ENCODE data around the gene RIMS3. TPM values are rescaled to one million over a fixed set of nuclear protein-coding genes. Genes with fewer than 3 reads are reported as not detected.
A peak's percentile ranks its signal among the peaks of the same experiment; 100 is the strongest.

Gene RIMS3
- total and polyA plus RNA-seq, 5 donors, result 1.5 to 4.8 (median 4.4) TPM

DNA sequence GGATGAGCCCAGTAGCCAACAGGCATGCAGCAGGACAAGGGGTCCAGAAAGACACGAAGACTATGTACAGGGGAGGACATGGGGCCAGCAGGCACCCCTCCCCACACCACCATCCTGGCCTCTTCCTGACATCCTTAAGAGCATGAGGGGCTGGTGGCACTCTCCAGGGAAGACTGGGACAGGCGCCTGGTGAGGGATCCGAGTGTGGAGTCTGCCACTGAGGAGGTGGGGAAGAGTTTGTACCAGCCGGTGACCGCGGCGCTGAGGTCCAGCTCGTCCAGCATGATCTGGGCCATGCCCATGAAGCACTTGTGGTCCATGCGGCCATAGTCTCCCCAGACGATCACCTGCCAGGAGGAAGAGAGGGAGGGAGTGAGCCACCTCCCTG is 39.1 kb downstream of the RIMS3 start:
- intact Hi-C loops (cut with DNase I), result loop anchor here in 3 of 4 donors (5.0 to 10.0 kb wide), 3 partner anchors 41 to 328 kb away; partner anchors contain the start of gene RIMS3 (in 2 of the 3)

DNA sequence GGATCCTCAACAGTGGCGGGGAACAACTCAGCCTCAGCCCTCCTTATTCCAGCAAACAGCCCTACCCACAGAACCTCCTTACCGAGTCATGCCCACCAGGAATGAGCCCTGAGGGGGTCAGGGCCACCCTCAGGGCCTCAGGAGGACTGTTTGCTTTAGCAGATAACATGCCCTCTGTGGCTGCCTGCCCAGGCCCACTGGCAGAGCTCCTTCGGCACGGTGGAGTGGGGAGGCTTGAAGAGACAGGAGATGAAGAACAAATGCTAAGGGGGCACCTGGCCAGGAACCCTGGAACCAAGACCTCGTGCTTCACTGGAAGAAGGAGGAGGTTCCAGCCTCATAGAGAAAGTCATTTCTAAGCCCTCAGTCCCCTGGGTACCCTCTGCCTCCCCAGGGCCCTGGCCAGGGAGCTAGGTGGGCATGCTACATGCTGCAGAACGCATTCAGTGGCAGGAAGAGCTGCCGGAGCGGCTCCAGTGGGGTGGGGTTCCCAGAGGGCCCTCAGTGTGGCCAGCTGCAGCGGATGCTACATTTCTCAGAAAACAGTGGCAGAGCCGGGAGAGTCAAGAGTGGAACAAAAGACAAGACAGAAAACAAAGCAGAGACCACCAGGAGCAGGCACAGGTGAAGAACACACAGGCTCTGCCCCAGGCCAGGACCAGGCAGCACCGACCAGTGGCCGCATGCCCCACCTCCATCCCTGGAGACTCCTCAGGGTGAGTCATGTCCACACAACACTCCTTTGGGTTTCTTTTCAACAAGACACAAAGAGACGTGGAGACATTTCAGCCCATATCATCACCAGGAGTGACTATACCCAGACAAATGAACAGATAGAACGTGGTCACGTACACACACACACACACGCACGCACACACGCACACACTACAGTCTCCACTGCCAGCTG is 39.8 kb downstream of the RIMS3 start:
- intact Hi-C loops (cut with DNase I), result loop anchor here in 3 of 4 donors (5.0 to 10.0 kb wide), 3 partner anchors 42 to 329 kb away; partner anchors contain the start of gene RIMS3 (in 2 of the 3)
- no peaks in the 10 kb centered on the region for H3K27me3 ChIP-seq (ENCODE audit: control insufficient read depth, insufficient read depth)
- ATAC-seq, result no peak

More for the DNA sequence above, 39.1 kb downstream of the RIMS3 start:
- no peaks in the 10 kb centered on the region for H3K9me3 ChIP-seq (ENCODE audit: control insufficient read depth, low read length)
- ATAC-seq, result no peak
- 91% methylated on average over 10 of the region's 10 CpGs for WGBS
- H3K4me3 ChIP-seq (ENCODE audit: low read length), result no peak overlapping the region
- H3K27ac ChIP-seq (ENCODE audit: low read length), result no peak overlapping the region
- H3K4me1 ChIP-seq (ENCODE audit: control insufficient read depth, insufficient read depth, low read length), result no peaks in the 10 kb centered on the region
- H3K27me3 ChIP-seq (ENCODE audit: control insufficient read depth, insufficient read depth), result no peaks in the 10 kb centered on the region
- no peak for DNase-seq

DNA sequence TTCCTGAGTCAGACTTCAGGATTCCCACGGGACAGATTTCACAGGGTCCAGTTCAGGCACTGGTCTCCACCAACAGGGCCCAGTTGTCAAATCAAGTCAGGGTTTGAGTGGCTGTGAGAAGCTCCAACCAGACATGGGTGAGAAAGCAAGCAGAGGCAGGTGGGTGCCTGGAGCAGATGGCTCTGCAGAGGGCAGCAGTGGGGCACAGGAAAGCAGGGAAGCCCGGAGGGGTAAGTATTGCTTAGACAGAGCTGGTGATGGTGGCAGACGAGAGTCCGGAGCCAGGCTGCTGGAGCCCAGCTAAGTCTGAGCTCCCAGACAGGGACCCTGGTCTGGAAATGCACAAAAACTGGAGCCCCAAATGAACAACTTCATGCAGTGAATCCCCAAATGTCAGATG is 40.4 kb downstream of the RIMS3 start:
- H3K27me3 ChIP-seq (ENCODE audit: control insufficient read depth, insufficient read depth), result no peaks in the 10 kb centered on the region
- 55% methylated on average over 4 of the region's 4 CpGs for WGBS
- no peaks in the 10 kb centered on the region for H3K9me3 ChIP-seq (ENCODE audit: control insufficient read depth, low read length)
- H3K4me1 ChIP-seq (ENCODE audit: control insufficient read depth, insufficient read depth, low read length), result no peaks in the 10 kb centered on the region
- H3K27ac ChIP-seq (ENCODE audit: low read length), result no peak overlapping the region
- H3K4me3 ChIP-seq (ENCODE audit: low read length), result no peak overlapping the region
- ATAC-seq (peak; percentile 56 to 60), DNase-seq (peak; percentile 31 to 69 (median 61))
- intact Hi-C loops (cut with DNase I), result loop anchor here in 3 of 4 donors (5.0 to 10.0 kb wide), 3 partner anchors 42 to 330 kb away; partner anchors contain the start of gene RIMS3 (in 2 of the 3)

More for the DNA sequence above, 39.8 kb downstream of the RIMS3 start:
- Histone ChIP-seq H3K27ac (ENCODE audit: low read length) (no peak overlapping the region), H3K9me3 (ENCODE audit: control insufficient read depth, low read length) (no peaks in the 10 kb centered on the region), H3K4me3 (ENCODE audit: low read length) (no peak overlapping the region), H3K4me1 (ENCODE audit: control insufficient read depth, insufficient read depth, low read length) (no peaks in the 10 kb centered on the region)
- DNase-seq, result no peak
- 61% methylated on average over 18 of the region's 18 CpGs for WGBS

DNA sequence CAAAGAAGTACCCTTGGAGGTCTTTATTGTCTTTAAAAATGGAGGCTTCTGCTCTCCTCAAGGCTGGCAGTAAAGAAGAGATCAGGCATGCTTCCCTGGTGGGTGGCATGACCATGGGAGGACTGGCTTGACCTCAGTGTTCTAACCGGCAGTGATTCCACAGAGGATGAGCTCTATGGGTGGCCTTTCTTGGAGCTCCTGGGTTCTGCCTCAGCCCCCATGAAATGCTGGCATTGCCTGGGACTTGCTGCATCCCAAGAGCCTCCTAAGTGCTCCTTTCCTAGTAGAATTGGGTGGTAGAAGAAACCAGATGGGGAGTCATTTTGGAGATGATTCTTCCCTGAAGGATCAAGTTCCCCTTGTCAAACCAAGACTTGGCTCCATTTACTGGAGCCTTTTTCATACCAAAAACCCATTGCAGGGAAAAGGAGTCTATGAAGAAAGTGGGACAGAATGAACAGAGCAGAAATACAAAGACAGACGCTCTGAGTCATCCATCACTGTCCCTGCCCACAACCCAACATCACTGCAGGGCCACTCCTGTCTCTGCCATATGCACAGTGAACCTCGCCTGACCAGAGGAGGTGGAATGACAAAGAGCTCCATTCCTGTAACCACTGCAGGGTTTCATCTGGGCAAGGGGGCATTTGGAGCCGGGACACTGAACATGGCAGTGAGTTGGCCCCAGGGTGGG is 42.4 kb downstream of the RIMS3 start:
- Histone ChIP-seq H3K27me3 (ENCODE audit: control insufficient read depth, insufficient read depth) (no peaks in the 10 kb centered on the region), H3K9me3 (ENCODE audit: control insufficient read depth, low read length) (no peaks in the 10 kb centered on the region), H3K27ac (ENCODE audit: low read length) (no peak overlapping the region), H3K4me1 (ENCODE audit: control insufficient read depth, insufficient read depth, low read length) (no peaks in the 10 kb centered on the region), H3K4me3 (ENCODE audit: low read length) (no peak overlapping the region)
- intact Hi-C loops (cut with DNase I), result loop anchor here in 2 of 4 donors (10.0 kb wide), 2 partner anchors 222 to 332 kb away; no protein-coding TSS in a partner anchor
- DNase-seq, result no peak
- ATAC-seq, result no peak
- 81% methylated on average over 4 of the region's 4 CpGs for WGBS

DNA sequence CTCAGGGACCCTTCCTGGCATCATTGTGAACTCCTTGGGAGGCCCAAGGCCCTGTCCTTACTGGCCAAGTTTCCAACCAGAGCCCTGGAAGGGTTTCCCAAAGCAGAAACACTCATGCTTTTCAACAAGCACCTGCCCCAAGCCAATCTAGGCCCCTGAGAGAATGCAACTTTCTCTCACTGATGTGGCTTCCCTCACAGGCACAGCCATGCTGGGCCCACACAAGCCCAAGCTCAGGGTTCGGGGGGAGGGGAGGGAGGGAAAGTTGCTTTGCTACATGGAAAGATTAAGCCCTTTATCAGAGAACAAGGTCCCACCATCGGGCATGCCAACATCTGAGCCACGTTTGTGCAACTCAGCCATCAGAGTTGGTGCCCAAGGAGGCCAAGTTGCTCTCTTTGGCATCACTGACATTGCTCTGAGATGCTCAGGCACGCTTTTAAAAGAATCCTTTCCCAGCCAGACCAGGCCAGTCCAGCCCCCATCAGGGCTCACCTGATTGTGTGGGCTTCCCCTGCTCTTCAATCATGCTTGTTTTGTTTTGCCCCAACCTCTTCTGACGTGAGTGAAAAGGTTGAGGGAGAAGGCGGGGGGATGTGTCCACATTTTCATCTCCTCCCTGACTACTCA is 43.5 kb downstream of the RIMS3 start:
- intact Hi-C loops (cut with DNase I), result loop anchor here in 2 of 4 donors (10.0 kb wide), 2 partner anchors 223 to 333 kb away; no protein-coding TSS in a partner anchor
- H3K4me1 ChIP-seq (ENCODE audit: control insufficient read depth, insufficient read depth, low read length), result no peaks in the 10 kb centered on the region
- ATAC-seq, result no peak
- no peak overlapping the region for H3K27ac ChIP-seq (ENCODE audit: low read length)
- 69% methylated on average over 6 of the region's 6 CpGs for WGBS
- H3K9me3 ChIP-seq (ENCODE audit: control insufficient read depth, low read length), result no peaks in the 10 kb centered on the region
- H3K27me3 ChIP-seq (ENCODE audit: control insufficient read depth, insufficient read depth), result no peaks in the 10 kb centered on the region
- no peak overlapping the region for H3K4me3 ChIP-seq (ENCODE audit: low read length)
- DNase-seq, result no peak

DNA sequence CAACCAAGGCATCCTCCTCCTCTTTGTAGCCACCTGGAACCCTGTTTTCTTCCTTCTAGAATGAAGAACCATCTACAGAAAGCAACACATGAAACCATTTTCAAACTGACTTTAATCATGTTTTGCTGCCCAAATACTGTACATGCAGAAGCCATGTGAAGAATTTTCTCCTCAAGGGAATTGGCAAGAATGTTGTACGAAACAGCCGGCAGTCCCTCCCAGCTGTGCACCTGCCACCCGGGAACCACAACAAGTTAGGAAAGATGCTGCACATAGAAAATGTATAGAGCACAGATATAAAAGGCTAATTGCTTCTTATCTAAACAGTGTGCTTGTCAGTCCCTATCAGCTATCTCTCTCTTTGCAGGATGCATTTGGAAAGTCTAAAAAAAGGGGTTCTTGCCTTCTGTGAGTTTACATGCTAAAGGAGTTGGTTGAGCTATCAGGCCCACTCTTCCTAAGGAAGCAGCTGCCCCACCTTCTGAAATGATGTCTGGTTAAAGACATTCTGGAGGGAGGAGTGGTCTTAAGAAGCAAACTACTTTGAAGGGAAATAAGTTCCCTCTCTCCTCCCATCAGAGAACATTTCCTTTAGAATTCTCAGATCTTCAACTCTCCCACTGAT is 44.8 kb downstream of the RIMS3 start:
- Histone ChIP-seq H3K9me3 (ENCODE audit: control insufficient read depth, low read length) (no peaks in the 10 kb centered on the region), H3K27me3 (ENCODE audit: control insufficient read depth, insufficient read depth) (no peaks in the 10 kb centered on the region), H3K4me3 (ENCODE audit: low read length) (no peak overlapping the region), H3K27ac (ENCODE audit: low read length) (no peak overlapping the region), H3K4me1 (ENCODE audit: control insufficient read depth, insufficient read depth, low read length) (no peaks in the 10 kb centered on the region)
- ATAC-seq (no peak), DNase-seq (no peak)
- intact Hi-C loops (cut with DNase I), result loop anchor here in 2 of 4 donors (10.0 kb wide), 2 partner anchors 224 to 334 kb away; no protein-coding TSS in a partner anchor
- 58% methylated on average over 3 of the region's 3 CpGs for WGBS

DNA sequence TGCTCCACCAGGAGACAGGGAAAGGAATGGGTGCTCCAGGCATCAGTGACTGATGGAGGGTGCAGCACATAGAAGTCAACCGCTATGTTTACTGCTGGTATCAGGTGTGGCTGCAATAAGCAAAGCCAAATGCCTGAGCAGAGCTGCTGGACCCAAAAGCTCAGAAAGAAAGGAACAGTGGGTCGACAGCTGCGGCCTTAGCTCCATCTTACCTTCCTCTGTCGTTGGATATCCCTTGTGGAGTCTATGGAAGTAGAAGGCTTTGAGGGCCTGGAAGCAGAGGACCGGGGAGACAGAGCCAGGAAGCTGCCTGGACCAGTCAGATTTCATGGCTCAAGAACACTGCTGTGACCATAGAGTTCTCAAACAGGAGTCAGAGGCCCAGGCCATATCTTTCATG is 45.3 kb downstream of the RIMS3 start:
- WGBS, result 85% methylated on average over 5 of the region's 5 CpGs
- Histone ChIP-seq H3K9me3 (ENCODE audit: control insufficient read depth, low read length) (no peaks in the 10 kb centered on the region), H3K4me3 (ENCODE audit: low read length) (no peak overlapping the region), H3K27ac (ENCODE audit: low read length) (no peak overlapping the region), H3K27me3 (ENCODE audit: control insufficient read depth, insufficient read depth) (no peaks in the 10 kb centered on the region), H3K4me1 (ENCODE audit: control insufficient read depth, insufficient read depth, low read length) (no peaks in the 10 kb centered on the region)
- intact Hi-C loops (cut with DNase I), result loop anchor here in 2 of 4 donors (10.0 kb wide), 2 partner anchors 225 to 335 kb away; no protein-coding TSS in a partner anchor
- DNase-seq (no peak), ATAC-seq (no peak)

DNA sequence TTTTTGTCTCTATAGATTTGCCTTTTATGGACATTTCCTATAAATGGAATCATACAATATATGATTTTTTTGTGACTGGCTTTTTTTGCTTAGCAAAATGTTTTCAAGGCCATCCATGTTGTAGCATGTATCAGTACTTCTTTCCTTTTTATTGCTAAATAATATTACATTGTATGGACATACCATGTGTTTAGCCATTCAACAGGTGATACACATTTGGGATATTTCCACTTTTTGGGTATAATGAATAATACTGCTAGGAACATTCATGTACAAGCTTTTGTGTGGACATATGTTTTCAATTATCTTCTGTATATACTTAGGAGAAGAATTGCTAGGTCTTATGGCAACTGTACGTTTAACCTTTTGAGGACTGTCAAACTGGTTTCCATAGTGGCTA is 47.4 kb downstream of the RIMS3 start:
- no peaks in the 10 kb centered on the region for H3K4me1 ChIP-seq (ENCODE audit: control insufficient read depth, insufficient read depth, low read length)
- 95% methylated on average over 1 of the region's 1 CpG for WGBS
- H3K9me3 ChIP-seq (ENCODE audit: control insufficient read depth, low read length), result no peaks in the 10 kb centered on the region
- intact Hi-C loops (cut with DNase I), result loop anchor here in 3 of 4 donors (10.0 kb wide), 2 partner anchors 47 to 157 kb away; partner anchors contain the start of gene RIMS3 (in 2 of the 3)
- no peak for DNase-seq
- no peak for ATAC-seq
- H3K4me3 ChIP-seq (ENCODE audit: low read length), result no peak overlapping the region
- no peak overlapping the region for H3K27ac ChIP-seq (ENCODE audit: low read length)
- H3K27me3 ChIP-seq (ENCODE audit: control insufficient read depth, insufficient read depth), result no peaks in the 10 kb centered on the region

DNA sequence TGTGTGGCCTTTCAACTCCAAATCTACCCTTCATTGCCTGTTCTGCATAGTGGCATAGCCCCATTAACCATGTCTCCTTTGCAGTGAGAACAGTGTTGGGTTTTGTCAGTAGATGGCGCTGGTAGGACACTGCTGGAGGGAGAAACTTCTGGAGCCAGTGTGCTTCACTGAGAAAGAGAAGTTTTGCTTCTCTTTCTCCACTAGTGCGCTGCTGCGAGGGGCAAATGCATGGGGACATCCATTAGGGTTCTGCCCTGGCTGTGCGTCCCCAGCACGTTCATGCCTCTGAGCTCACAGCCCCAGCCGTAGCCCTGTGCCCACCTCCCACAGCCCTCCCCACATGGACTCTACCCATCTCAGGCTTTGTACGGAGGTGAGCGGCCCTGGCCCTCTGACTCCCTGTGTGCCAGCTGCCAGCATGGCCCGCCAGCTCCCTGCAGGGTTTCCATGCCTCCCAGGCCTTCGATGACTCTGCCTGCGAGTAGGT is 53.1 kb downstream of the RIMS3 start:
- peak in 2 of 3 donors; percentile 39 to 54 for DNase-seq

DNA sequence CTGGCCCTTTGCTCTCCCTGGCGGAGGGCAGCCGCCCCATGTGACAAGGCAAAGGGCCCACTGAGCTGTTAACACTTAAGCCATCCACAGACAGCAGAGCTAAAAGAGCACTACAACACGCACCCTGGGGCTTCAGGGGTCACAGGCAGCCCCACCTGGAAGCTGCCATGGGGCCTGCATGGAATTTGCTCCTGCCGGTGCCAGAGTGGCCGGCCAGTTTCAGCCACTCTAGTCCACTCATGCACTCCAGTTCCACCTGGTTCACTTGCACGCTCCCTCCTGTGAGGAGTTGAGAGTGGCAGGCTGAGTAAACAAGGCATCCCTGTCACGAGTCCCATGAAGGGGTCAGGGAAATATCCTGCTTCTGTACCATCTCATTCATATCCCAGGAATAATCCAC is 55.3 kb downstream of the RIMS3 start:
- H3K4me1 ChIP-seq (ENCODE audit: control insufficient read depth, insufficient read depth, low read length), result no peaks in the 10 kb centered on the region
- peak in 1 of 3 donors; percentile 35 for DNase-seq
- H3K9me3 ChIP-seq (ENCODE audit: control insufficient read depth, low read length), result no peaks in the 10 kb centered on the region
- WGBS, result 78% methylated on average over 7 of the region's 7 CpGs
- H3K27me3 ChIP-seq (ENCODE audit: control insufficient read depth, insufficient read depth), result no peaks in the 10 kb centered on the region
- intact Hi-C loops (cut with DNase I), result loop anchor here (5.0 to 10.0 kb wide), 4 partner anchors 55 to 242 kb away; partner anchors contain the start of gene RIMS3 (in 4 of the 4)
- no peak overlapping the region for H3K4me3 ChIP-seq (ENCODE audit: low read length)
- no peak overlapping the region for H3K27ac ChIP-seq (ENCODE audit: low read length)
- ATAC-seq, result peak; percentile 41 to 45

More for the DNA sequence above, 53.1 kb downstream of the RIMS3 start:
- Histone ChIP-seq H3K4me3 (ENCODE audit: low read length) (no peak overlapping the region), H3K9me3 (ENCODE audit: control insufficient read depth, low read length) (no peaks in the 10 kb centered on the region), H3K4me1 (ENCODE audit: control insufficient read depth, insufficient read depth, low read length) (no peaks in the 10 kb centered on the region), H3K27me3 (ENCODE audit: control insufficient read depth, insufficient read depth) (no peaks in the 10 kb centered on the region), H3K27ac (ENCODE audit: low read length) (no peak overlapping the region)
- peak; percentile 87 to 90 for ATAC-seq
- WGBS, result 32% methylated on average over 11 of the region's 11 CpGs
- intact Hi-C loops (cut with DNase I), result loop anchor here (5.0 to 10.0 kb wide), 4 partner anchors 52 to 240 kb away; partner anchors contain the start of gene RIMS3 (in 4 of the 4)
